ENCODE data around the gene IL2RG.
A peak's percentile ranks its signal among the peaks of the same experiment; 100 is the strongest.

Gene IL2RG

GRCh38 chrX:71111141-71111843, at the start of gene IL2RG:
TSS of gene IL2RG (minus strand) at chrX:71111577. CDS start at chrX:71111539, 38 bp downstream.
- peak; percentile 91 for DNase-seq

- no peak for DNase-seq
Observed at GRCh38 chrX:71160475-71160874, 49.1 kb upstream of the IL2RG start.

GRCh38 chrX:71159335-71159734, 48.0 kb upstream of the IL2RG start:
- DNase-seq: no peak

- no peak for DNase-seq
Observed at GRCh38 chrX:71158603-71159002, 47.2 kb upstream of the IL2RG start.

GRCh38 chrX:71154641-71155040, 43.3 kb upstream of the IL2RG start:
- no peak for DNase-seq

- no peak for DNase-seq
Observed at GRCh38 chrX:71154196-71154595, 42.8 kb upstream of the IL2RG start.

- no peak for DNase-seq
Observed at GRCh38 chrX:71151366-71151765, 40.0 kb upstream of the IL2RG start.

GRCh38 chrX:71148278-71148663, 36.9 kb upstream of the IL2RG start:
- DNase-seq: no peak

- DNase-seq: no peak
Observed at GRCh38 chrX:71147496-71148277, 36.3 kb upstream of the IL2RG start.

GRCh38 chrX:71144651-71145050, 33.3 kb upstream of the IL2RG start, which contains the start of gene NLGN3:
TSS of gene NLGN3 (plus strand) at chrX:71144841. CDS start at chrX:71147750, 2,909 bp downstream.
- DNase-seq: no peak

GRCh38 chrX:71143508-71143907, 32.1 kb upstream of the IL2RG start:
- no peak for DNase-seq

GRCh38 chrX:71140440-71140839, 29.1 kb upstream of the IL2RG start:
- no peak for DNase-seq

GRCh38 chrX:71131510-71131909, 20.1 kb upstream of the IL2RG start:
- no peak for DNase-seq

- peak; percentile 79 to 82 for DNase-seq
Observed at GRCh38 chrX:71128915-71129765, 17.8 kb upstream of the IL2RG start.

GRCh38 chrX:71128166-71128833, 16.9 kb upstream of the IL2RG start:
- no peak for DNase-seq

GRCh38 chrX:71118985-71119535, 7.7 kb upstream of the IL2RG start:
- no peak for DNase-seq

GRCh38 chrX:71118032-71118984, 6.9 kb upstream of the IL2RG start, which contains the start of gene MED12:
TSS of gene MED12 (plus strand) at chrX:71118596. CDS start at chrX:71118755, 159 bp downstream.
- DNase-seq: peak; percentile 84 to 85

GRCh38 chrX:71117358-71117757, 6.0 kb upstream of the IL2RG start:
- DNase-seq: no peak

GRCh38 chrX:71111921-71112431, 599 bp upstream of the IL2RG start:
- DNase-seq: peak; percentile 39 to 54

- no peak for DNase-seq
Observed at GRCh38 chrX:71109051-71109450, 2.3 kb downstream of the IL2RG start.
